Measurements from ENCODE around the gene DHX16.

Gene DHX16

GRCh38 chr6:30603961-30604360 is 68.8 kb downstream of the DHX16 start:
- Histone ChIP-seq H3K79me2 (ENCODE audit: insufficient read depth, low read length) (no peaks in the 10 kb centered on the region), H3K9me3 (ENCODE audit: insufficient read depth, low read length) (no peaks in the 10 kb centered on the region), H3F3A (ENCODE audit: insufficient read depth) (peaks cover 29% of the 10 kb centered on the region), H3K27me3 (ENCODE audit: low read length) (no peaks in the 10 kb centered on the region), H3K9me2 (replicated peaks; ENCODE audit: insufficient read depth, low read length) (no peaks in the 10 kb centered on the region), H2AFZ (ENCODE audit: low read depth, low read length, severe bottlenecking) (no peak overlapping the region), H3K9ac (ENCODE audit: low read length) (no peak overlapping the region), H3K4me3 (ENCODE audit: insufficient read depth, low read length, poor library complexity, severe bottlenecking) (no peak overlapping the region), H3K36me3 (ENCODE audit: low read length) (peaks cover 57% of the 10 kb centered on the region), H3K4me2 (ENCODE audit: low read depth, low read length, poor library complexity, severe bottlenecking) (no peak overlapping the region), H4K20me1 (ENCODE audit: low read depth, low read length) (no peaks in the 10 kb centered on the region), H3K27ac (ENCODE audit: low read depth, low read length) (no peak overlapping the region)
- no peak for TF ChIP-seq EZH2phosphoT487 (conservative IDR thresholded peaks at IDR 0.05; ENCODE audit: low read length)
- TF ChIP-seq CTCF (IDR thresholded peaks at IDR 0.05; ENCODE audit: insufficient read depth, low read length, poor library complexity, severe bottlenecking) = no peak
